Measurements from ENCODE around the gene JPH3. TPM values are rescaled to one million over a fixed set of nuclear protein-coding genes. Genes with fewer than 3 reads are reported as not detected.

Gene JPH3
- total RNA-seq, 2 donors from 2014 or later = 0.05 to 0.09 TPM

DNA sequence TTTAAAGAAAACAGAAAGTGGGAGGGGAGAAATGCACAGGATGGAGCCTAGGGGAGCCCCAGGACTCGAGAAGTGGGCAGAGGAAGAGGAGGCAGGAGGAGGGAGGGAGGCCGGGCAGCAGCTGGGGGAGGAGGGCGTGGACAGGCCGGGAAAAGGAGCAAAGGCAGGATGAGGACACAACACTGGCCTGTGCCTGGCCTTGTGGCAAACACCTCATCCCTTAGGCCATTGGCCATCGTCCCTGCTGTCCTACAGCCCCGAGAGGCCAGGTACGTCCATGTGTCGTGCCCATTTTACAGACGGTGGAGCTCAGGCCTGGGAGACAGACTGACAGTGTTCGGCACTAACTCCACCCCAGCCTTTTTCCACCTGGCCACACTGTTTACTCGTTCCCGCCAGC is 15.9 kb downstream of the JPH3 start:
- intact Hi-C loops (cut with DNase I) = no loop called here
- ATAC-seq (no peak), DNase-seq (no peak)

DNA sequence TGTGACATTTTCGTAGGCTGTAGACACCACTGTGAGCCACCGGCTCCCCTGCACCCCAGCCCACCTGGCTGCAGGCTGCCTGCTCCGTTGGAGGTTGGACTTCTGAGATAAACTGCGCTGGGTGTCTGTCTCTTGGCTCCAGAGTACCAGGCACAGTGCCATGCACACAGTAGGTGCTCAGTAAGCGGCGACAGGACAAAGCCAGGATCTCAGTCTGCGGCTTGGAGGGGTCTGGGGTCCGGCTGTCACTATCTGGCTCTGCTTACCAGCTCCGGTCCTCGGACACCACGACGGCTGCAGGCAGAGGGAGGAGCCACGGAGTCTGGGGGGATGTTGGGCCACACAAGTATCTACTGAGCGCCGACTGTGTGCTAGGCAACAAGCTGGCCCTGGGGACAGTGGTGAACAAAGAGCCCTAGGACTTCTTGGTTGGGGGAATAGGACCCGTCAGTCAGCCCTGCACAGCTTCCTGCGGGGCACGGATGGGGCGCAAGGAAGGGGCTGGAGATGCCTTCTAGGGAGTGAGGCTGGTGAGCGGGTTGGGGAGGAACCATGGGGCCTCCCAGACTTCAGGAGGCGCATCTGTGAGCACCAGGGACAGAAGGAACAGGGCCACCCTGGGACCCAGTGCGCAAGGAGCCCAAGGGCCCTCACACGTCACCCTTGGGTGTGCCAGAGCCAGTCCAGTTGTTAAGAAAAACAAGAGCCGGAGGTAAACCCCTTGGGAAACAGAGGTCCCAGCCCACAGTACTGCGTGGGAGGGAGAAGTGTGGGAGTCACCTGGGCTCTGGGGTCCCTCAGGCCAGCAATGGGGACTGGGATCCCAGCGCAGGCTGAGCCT is 17.3 kb downstream of the JPH3 start:
- DNase-seq (no peak), ATAC-seq (no peak)
- intact Hi-C loops (cut with DNase I) = no loop called here

DNA sequence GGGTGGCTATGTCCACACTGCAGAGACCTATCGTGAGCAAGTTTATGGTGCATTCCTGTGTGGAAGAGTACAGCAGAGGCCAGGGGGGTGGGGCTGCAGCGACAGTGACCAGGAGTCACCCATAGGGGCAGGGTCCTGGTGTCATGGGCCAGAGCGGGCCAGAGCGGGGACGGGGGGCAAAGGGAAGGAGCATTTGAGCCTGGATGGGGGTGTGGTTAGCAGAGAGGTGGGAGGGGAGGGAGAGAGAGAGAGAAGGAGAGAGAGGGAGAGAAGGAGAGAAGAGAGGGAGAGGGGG is 17.8 kb downstream of the JPH3 start:
- no peak for ATAC-seq
- no peak for DNase-seq
- intact Hi-C loops (cut with DNase I) = no loop called here

DNA sequence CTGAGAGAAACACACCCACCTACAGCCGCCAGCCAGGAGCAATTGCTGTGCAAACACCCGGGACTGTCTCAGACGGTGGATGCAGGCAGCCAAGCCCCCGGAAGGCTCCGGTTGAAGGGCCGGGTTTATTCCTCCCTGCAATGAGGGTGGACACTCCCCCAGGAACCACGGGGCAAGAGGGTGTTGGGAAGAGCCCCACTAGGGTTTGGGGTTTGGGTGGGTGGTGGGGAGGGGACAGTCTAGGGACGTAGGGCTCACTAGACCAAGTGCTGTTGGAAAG is 19.2 kb downstream of the JPH3 start:
- DNase-seq (no peak), ATAC-seq (no peak)
- intact Hi-C loops (cut with DNase I) = no loop called here

DNA sequence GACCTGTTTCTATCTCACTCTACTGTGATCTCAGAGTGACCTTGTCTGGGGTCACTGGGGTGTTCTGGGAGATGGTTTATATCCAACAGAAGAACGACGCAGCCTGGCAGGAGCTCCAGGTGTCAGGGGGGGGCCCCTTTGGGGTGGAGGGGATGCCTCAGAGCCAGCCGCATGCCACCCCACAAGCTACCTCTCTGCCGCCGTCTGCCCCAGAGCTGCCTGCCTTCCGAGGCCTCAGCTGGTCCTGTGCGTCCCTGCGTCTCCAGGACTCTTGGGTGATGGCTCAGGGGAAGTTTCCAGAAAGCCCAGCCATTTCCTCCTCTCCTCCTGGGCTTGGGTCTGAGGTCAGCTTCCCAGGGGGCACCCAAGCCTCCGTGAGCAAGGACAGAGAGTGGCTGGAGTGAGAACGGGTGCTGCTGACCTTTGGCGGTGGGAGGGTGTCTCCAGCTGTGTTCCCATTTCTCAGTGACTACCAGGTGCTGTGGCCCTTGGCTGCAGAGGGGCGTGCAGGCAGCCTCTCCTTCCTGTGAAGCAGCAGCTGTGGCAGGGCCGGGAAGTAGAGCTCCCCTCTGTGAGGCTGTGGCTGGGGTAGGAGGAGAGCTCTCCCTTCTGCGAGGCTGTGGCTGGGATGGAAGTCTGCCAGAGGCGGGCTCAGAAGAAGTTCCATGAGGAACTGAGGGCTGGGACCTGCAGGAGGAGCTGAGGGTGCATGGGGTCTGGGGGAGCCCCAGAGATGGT is 19.8 kb downstream of the JPH3 start:
- intact Hi-C loops (cut with DNase I) = no loop called here
- ATAC-seq = no peak
- no peak for DNase-seq

DNA sequence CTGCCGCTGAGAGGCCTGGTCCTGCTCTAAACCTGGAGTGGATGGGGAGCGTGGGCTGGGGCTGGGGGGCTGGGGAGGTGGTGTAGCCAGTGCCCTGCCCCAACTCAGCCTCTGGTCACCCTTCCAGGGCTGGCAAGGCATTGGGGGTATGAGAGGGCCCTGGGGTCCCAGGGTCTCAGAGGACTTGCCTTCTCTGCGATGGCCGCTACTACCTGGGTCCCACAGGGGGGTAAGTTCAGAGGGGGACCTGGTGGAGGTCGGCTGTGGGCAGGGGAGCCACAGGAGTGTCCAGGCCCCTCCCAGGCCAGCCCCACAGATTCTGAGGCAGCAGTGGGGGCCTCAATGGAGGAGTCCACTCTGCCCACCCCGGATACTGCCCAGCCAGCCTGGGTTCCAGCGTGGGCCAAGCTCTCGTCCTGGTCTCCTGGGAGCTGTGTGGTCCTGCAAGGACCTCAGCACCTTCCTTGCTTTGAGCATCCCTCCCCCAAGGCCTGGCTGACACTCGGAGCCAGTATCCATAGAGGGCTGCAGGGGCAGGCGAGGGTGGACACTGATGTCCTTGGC is 20.5 kb downstream of the JPH3 start:
- ATAC-seq = no peak
- no peak for DNase-seq
- intact Hi-C loops (cut with DNase I) = no loop called here

DNA sequence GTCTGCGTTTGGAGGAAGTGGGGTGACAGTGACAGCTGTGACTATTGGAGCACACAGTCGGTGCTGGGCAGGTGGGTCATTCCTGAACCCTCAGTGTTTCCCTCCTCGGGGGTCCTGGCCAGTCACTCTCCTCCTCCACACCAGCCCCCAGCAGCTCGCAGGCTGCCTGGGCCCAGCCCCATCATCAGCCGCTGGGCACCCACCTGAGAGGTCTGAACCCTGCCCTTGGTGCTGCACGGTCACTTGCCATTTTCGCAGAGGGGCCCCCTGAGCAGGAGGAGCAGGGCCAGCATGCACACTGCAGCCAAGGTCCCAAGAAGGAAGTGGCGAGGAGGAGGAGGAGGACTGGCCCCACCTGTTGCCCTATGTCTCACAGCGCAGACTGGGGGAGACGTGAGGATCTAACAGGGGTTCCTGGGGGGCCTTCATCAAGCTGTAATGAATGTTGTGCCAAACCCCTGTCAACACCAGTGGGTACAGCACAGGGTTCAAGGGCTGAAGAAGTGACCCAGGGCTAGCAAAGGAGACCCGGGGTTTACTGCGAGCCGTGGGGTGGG is 23.0 kb downstream of the JPH3 start:
- intact Hi-C loops (cut with DNase I) = no loop called here
- ATAC-seq (no peak), DNase-seq (no peak)

DNA sequence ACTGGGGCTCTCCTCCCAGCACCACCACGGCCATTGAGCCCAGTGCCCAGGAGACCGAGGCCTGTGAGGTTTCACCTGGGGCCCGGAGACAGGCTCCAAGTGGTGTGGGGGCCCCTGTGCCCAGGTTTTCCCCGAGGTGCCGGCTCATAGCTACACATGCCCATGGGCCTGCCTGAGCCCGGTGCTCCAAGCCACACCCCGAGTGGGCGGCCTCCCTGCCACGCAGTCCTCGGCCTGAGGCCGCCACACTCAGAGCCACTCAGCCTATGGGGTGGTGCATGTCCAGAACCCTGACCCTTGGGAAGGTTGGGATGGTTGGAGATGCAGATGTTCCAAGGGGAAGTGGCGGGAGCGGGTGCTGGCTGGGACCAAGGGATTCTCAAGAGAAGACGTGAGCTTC is 24.1 kb downstream of the JPH3 start:
- intact Hi-C loops (cut with DNase I) = no loop called here
- ATAC-seq = no peak
- no peak for DNase-seq

DNA sequence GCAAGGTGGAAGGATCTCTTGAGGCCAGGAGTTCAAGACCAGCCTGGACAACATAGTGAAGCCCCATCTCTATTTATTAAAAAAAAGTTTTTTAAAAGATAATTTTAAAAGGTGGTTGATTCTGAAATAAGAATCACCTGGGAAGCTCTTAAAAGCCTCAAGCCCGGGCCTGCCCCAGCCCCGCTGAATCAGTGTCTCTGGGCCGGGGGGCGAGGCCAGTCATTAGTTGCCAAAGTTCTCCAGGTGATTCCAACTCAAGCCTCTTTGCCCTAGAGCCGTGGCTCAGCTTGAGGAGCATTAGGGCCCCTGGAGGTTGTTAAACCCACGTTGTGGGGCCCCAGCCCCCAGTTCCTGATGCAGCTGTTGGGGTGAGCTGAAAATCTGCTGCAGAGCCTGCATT is 24.6 kb downstream of the JPH3 start:
- intact Hi-C loops (cut with DNase I) = no loop called here
- DNase-seq (no peak), ATAC-seq (no peak)

DNA sequence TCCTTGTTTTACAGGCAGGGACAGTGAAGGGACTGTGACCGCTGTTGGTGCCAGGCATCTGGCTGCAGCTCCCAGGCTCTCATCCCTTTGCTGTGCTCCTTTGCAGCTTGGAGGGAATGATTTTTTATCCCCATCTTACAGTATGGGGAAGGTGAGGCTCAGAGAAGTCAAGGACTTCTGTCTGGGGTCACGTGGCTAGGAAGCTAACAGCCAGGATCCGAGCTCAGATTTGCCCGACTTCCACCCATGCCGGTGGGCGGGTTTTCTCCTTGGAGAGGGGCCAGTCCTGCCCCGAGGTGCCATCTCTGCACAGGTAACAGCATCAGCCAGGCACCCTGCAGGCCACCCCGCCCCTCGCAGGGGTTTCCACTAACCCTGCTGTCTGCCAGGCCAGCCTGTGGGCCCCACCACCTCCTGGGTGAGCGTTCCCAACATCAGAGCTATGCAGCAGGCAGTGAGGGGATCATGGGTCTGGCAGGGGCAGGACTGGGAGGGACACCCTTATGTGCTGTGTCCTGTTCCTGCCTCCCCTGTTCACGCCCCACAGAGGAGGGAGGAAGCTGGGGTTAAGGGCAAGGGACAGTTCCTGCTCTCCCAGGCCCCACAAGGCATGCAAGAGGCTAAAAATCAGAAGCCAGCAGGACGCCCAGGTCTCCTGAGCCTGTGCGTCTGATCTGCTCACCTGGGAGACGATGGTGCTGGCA is 25.4 kb downstream of the JPH3 start:
- DNase-seq = no peak
- intact Hi-C loops (cut with DNase I) = no loop called here
- no peak for ATAC-seq

DNA sequence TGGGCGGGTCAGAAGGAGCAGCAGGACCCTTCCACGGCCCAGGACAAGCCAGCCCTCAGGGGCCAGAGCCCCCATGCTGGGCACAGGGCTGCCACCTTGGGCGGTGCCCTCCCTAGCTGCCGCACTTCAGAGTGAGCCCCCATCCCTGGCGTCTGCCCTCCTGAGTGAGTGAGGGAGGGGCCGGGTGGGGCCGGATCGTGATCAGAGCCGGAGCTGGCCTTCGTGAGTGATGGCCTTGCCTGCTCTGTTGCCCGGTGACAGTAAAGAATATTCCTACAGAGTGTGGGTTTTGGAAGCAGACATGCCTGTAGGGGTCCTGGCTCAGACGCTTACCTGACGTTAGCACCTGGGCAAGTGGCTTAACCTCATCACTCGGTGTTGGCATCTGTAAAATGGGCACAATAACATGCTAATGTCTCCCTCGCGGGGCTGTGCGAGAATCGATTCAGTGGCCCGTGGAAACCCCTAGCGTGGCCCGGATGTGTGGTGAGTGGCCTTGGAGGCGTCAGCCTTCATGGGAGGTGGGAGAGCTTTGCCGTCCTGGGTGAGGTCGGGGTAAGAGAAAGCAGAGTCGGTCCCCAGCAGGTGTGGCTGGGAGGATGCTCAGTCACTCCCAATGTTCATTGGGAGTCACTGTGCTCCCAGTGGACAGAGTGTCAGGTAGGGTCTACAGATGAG is 26.1 kb downstream of the JPH3 start:
- ATAC-seq (no peak), DNase-seq (no peak)

DNA sequence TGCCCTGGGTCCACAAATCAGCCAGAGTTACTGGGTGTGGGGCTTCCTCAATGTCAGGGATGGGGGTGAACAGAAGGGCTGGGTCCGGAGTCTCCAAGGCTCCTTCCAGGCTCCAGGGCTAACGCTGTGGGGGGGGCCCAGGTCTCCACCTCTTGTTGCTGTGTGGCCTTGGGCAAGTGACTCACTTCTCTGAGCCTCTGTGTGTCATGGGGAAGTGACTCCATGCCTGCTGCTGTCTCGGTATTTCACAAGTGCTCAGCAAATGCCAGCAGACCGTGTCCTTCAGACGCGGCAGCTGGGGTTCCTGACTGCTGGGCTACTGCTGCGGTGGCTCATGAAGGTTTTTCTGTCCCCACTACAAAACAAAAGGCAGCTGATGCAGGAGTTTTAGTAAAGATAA is 26.6 kb downstream of the JPH3 start:
- no peak for DNase-seq
- intact Hi-C loops (cut with DNase I) = no loop called here
- ATAC-seq = no peak

More for the DNA sequence above, 26.1 kb downstream of the JPH3 start:
- intact Hi-C loops (cut with DNase I) = no loop called here

DNA sequence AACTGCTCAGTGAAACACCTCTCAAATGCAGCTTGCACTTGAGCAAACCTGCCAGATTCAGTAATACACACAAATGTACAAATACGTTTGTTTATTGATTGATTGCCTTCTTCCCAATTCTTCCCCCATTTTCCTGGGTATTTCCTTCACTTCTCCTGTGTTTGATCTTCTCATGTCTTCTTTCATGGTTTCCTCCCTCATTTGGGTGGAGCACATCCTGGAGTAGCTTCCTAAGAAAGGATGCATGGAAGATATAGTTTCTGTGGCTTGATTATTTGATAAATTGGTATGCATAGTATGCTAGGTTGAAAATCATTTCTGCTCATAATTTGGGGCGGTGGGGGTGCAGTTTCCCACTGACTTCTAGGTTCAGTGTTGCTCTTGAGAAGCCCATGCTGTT is 28.8 kb downstream of the JPH3 start:
- intact Hi-C loops (cut with DNase I) = loop anchor here in 1 of 2 donors (10.0 kb wide), 1 partner anchor 236 kb away; the partner anchor contains the start of gene MAP1LC3B
- ATAC-seq (no peak), DNase-seq (no peak)

DNA sequence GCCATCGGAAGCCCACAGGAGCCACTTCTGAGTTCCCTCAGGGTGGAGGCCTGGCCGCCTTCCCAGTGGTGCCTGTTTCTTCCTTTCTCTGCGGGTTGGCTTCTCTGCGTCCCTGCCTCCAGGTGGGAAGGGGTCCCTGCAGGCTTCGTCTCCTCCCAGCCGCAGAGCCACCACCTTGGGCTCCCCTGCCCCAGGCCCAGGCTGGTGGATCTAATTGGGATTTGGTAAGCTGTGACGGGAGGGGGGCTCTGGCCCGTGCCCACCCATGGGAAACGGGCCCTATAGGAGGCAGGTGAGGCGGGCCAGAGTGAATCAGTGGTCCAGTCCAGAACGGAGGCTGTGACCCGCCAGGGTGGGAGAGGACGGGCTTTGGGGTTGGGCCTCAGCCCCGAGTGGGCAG is 32.1 kb downstream of the JPH3 start:
- intact Hi-C loops (cut with DNase I) = loop anchor here in 1 of 2 donors (10.0 kb wide), 1 partner anchor 240 kb away; the partner anchor contains the start of gene MAP1LC3B
- ATAC-seq (no peak), DNase-seq (no peak)

DNA sequence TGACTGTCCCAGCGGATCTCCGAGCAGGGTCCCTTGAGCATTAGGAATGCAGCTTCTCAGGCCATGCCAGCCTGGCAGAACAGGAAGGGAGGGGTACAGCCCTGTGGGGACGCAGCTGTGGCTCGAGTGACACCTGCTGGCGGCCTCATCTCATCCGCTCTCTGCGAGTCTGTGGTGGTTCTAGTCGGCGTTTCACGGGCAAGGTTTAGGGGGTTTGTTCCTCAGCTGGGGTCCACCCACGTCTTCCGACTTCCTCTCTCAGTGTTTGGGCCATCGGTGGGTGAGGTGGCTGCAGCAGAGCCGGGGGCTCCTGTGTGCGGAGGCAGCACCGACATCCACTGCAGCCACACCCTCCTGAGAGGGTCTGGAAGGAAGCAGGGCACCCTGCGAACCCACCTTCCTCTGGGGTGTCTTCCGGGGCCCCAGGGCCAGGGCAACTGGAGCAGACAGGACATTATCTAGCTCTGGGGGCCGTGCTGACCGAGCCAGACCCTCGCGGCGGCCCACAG is 33.3 kb downstream of the JPH3 start:
- ATAC-seq = peak in 1 of 2 donors; percentile 79
- peak; percentile 57 for DNase-seq

DNA sequence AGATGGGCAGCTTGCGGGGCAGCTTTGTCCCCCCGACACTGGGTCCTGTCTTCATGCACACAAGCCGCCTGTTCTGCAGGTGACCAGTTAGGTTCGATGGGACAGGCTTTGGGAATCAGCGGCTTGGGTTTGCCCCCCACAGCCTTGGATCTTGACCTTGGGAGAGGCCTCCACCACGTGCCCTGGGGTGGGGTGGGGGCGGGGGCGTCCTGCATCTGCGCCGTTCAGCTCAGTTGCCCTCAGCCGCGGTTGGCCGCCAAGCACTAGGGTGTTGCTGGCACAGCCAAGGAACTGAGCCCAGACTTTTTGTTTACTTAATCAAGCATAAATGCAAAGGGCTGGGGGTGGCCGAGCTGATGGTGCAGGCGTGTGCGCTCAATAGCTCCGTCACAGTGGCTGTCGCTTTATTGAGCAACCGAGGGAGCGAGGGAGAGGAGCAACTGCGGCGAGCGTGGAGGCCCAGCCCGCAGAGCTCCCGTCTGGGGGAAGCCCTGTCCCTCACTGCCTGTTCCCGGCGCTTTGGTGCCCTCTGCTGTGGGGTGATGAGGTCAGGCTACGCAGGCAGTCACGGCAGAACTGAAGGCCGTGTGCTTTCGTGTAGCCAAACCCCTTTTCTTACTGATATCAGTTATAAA is 33.9 kb downstream of the JPH3 start:
- intact Hi-C loops (cut with DNase I) = loop anchor here (2.0 to 10.0 kb wide), 4 partner anchors 47 to 324 kb away; partner anchors contain the start of gene MAP1LC3B (in 1 of the 2)
- DNase-seq (peak; percentile 89), ATAC-seq (peak; percentile 96 to 97)

More for the DNA sequence above, 33.3 kb downstream of the JPH3 start:
- intact Hi-C loops (cut with DNase I) = loop anchor here (2.0 to 10.0 kb wide), 4 partner anchors 47 to 323 kb away; partner anchors contain the start of gene MAP1LC3B (in 1 of the 2)

DNA sequence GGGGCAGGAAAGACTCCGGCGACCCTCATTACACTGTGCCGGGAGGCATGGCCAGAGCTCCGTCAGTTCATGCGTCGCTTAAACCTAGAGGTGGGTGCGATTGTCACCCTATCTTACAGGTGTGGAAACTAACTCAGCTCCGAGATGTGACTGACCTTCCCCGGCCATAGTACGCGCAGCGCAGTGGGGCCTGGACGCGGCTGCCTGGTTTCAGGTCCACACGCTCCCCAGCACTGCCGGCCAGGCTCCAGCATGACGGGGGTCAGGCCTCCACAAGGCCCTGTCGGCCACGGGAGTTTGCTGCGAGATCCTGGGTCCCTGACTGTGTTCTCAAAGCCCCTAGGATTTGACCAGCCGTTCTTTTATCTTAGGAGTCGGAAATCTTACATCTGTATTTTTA is 34.4 kb downstream of the JPH3 start:
- ATAC-seq (no peak), DNase-seq (no peak)
- intact Hi-C loops (cut with DNase I) = loop anchor here (2.0 to 10.0 kb wide), 4 partner anchors 48 to 324 kb away; partner anchors contain the start of gene MAP1LC3B (in 1 of the 2)

DNA sequence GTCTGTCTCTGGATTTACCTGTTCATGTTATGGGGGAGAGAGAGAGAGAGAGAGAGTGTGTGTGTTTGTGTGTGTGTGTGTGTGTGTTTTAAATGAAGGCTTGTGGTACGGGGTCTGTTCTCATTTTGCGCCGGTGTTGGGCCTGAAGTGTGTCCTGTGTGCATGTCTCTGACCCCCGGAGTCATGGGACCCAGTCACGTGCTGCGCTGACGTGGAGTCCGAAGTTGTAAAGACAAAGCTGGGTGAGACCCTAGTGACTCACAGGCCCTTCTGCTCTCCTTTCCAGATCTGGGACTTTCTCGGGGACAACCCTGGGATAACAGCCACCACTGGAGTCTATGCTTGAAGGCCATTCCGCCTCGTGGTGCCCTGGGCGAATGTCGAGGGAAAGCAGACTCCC is 35.0 kb downstream of the JPH3 start:
- DNase-seq (no peak), ATAC-seq (no peak)
- intact Hi-C loops (cut with DNase I) = loop anchor here (2.0 to 10.0 kb wide), 4 partner anchors 49 to 325 kb away; partner anchors contain the start of gene MAP1LC3B (in 1 of the 2)

Measured in left cardiac atrium (tissue), 4 donors.